Fibroblast of lung (primary cell): ENCODE results near the gene RDH14. TPM values are rescaled to one million over a fixed set of nuclear protein-coding genes. Genes with fewer than 3 reads are reported as not detected.

Experiments used
- DNase-seq, 2 donors: peaks; one replicate each; pipeline versions ENCODE4 v3.0.0 to v3.0.0-alpha.2; 2010; ENCODE audit warnings: low read depth in 2 of 2
- H2AFZ ChIP-seq: 2 replicates; pipeline ENCODE4 v1.5.1; 2012; ENCODE audit warnings: low read length, control low read depth, inconsistent platforms
- H3K27ac ChIP-seq: 2 replicates; pipeline ENCODE4 v1.5.1; 2011; ENCODE audit warnings: low read length, control low read depth; ENCODE audit not compliant: insufficient read depth
- H3K27me3 ChIP-seq: 2 replicates; pipeline ENCODE4 v1.5.1; 2011; ENCODE audit warnings: mild to moderate bottlenecking, low read length; ENCODE audit not compliant: control insufficient read depth, insufficient read depth
- H3K36me3 ChIP-seq: 2 replicates; pipeline ENCODE4 v1.5.1; 2011; ENCODE audit warnings: low read length; ENCODE audit not compliant: control insufficient read depth, insufficient read depth
- H3K4me1 ChIP-seq: 2 replicates; pipeline ENCODE4 v1.5.1; 2011; ENCODE audit warnings: low read length; ENCODE audit not compliant: control insufficient read depth, insufficient read depth; ENCODE audit errors: extremely low read depth
- H3K4me2 ChIP-seq: 2 replicates; pipeline ENCODE4 v1.5.1; 2011; ENCODE audit warnings: low read length, control low read depth; ENCODE audit not compliant: insufficient read depth; ENCODE audit errors: extremely low read depth
- H3K4me3 ChIP-seq, 4 experiments: fragments of 200-600 bp in 1 of 4; sonication (generic) in 1 of 4; replicated peaks in 1 of 4; 2 replicates each; pipeline ENCODE4 v1.5.1; 2011 to 2016; ENCODE audit warnings: low read length in 4 of 4, low read depth in 3 of 4, mild to moderate bottlenecking in 3 of 4, control low read depth in 2 of 4, inconsistent platforms in 1 of 4, mixed read lengths in 1 of 4; ENCODE audit not compliant: insufficient read depth in 1 of 4; ENCODE audit errors: control extremely low read depth in 1 of 4
- H3K79me2 ChIP-seq: 2 replicates; pipeline ENCODE4 v1.5.1; 2012; ENCODE audit warnings: mild to moderate bottlenecking, low read length, inconsistent platforms; ENCODE audit not compliant: control insufficient read depth, insufficient read depth
- H3K9ac ChIP-seq: 2 replicates; pipeline ENCODE4 v1.5.1; 2011; ENCODE audit warnings: mild to moderate bottlenecking, low read length, control low read depth; ENCODE audit not compliant: insufficient read depth
- H3K9me3 ChIP-seq: 2 replicates; pipeline ENCODE4 v1.5.1; 2012; ENCODE audit warnings: low read depth, low read length; ENCODE audit not compliant: control insufficient read depth, insufficient read depth
- H4K20me1 ChIP-seq: 2 replicates; pipeline ENCODE4 v1.5.1; 2011; ENCODE audit warnings: low read length; ENCODE audit not compliant: control insufficient read depth, insufficient read depth; ENCODE audit errors: extremely low read depth
- EZH2 ChIP-seq: IDR thresholded peaks from 2 replicates; pipeline ENCODE4 v1.5.1; 2012; ENCODE audit warnings: low read length, control low read depth, mild to moderate bottlenecking; ENCODE audit errors: missing control alignments
- polyA plus RNA-seq, 2 donors: library from polyadenylated mRNA; depleted of rRNA in 1 of 2; stranded (reverse) in 1 of 2; unstranded in 1 of 2; fragments of >200 nt; gene quantifications; 2 replicates each; pipeline ENCODE4 v1.2.1, GENCODE V29; 2011 to 2012; ENCODE audit warnings: missing spikeins in 1 of 2
- total RNA-seq: library from RNA; depleted of rRNA; stranded (reverse); fragments of >200 nt; gene quantifications from 2 replicates; pipeline ENCODE4 v1.2.1, GENCODE V29; 2014
- TF ChIP-seq, protein P1 (sequence below), 2 donors: IDR thresholded peaks in 1 of 2; conservative IDR thresholded peaks in 1 of 2; 1 replicate in 1 of 2; 2 replicates in 1 of 2; pipeline ENCODE4 v1.5.1; 2011 to 2012; ENCODE audit warnings: low read length in 2 of 2, control low read depth in 1 of 2, inconsistent platforms in 1 of 2, low read depth in 1 of 2, mild to moderate bottlenecking in 1 of 2

RDH14 gene
- total and polyA plus RNA-seq, 2 donors (not counting 1 experiment from before 2014, with no cell fraction given), result 26.6 to 28.6 TPM

- DNase-seq, result no peak
- Histone ChIP-seq H3K4me2 (no peak overlapping the region), H2AFZ (no peak overlapping the region), H3K9me3 (no peaks in the 10 kb centered on the region), H3K36me3 (no peaks in the 10 kb centered on the region), H3K9ac (no peak overlapping the region), H3K27me3 (no peaks in the 10 kb centered on the region), H3K4me3 (no peak overlapping the region), H3K79me2 (no peaks in the 10 kb centered on the region), H4K20me1 (no peaks in the 10 kb centered on the region), H3K27ac (no peak overlapping the region), H3K4me1 (peaks cover 14% of the 10 kb centered on the region)
- no peak for TF ChIP-seq EZH2
- TF ChIP-seq, protein P1, sequence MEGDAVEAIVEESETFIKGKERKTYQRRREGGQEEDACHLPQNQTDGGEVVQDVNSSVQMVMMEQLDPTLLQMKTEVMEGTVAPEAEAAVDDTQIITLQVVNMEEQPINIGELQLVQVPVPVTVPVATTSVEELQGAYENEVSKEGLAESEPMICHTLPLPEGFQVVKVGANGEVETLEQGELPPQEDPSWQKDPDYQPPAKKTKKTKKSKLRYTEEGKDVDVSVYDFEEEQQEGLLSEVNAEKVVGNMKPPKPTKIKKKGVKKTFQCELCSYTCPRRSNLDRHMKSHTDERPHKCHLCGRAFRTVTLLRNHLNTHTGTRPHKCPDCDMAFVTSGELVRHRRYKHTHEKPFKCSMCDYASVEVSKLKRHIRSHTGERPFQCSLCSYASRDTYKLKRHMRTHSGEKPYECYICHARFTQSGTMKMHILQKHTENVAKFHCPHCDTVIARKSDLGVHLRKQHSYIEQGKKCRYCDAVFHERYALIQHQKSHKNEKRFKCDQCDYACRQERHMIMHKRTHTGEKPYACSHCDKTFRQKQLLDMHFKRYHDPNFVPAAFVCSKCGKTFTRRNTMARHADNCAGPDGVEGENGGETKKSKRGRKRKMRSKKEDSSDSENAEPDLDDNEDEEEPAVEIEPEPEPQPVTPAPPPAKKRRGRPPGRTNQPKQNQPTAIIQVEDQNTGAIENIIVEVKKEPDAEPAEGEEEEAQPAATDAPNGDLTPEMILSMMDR (conservative IDR thresholded peaks at IDR 0.05 in 1 of 2, IDR thresholded peaks at IDR 0.05 in 1 of 2; ENCODE audit: low read depth in 1 of 2, low read length in 2 of 2), result no peak
Observed at GRCh38 chr2:18597618-18598017, 37.2 kb upstream of the RDH14 start.

DNA sequence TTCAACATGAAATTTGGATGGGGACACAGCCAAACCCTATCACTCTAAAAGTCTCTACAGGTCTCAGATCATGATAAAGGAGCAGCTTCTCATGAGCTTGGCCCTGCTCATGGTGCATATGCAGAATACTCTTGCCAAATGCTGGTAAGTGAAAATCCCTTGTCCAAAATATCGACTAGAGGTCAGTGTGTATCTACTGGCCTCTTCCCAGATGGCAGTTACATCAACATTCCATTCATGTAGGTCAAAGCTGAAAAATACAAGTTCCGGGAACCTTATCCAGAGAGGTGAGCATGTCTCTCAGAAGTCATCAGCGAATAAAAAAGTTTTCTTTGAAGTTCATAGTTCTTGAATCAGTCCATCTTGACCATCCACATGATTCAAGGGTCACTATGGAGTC, 36.5 kb upstream of the RDH14 start:
- no peak overlapping the region for H3K4me2 ChIP-seq
- H4K20me1 ChIP-seq, result no peaks in the 10 kb centered on the region
- H3K36me3 ChIP-seq, result no peaks in the 10 kb centered on the region
- H3K27ac ChIP-seq, result no peak overlapping the region
- H3K4me1 ChIP-seq, result peaks cover 14% of the 10 kb centered on the region
- H3K9ac ChIP-seq, result no peak overlapping the region
- H3K4me3 ChIP-seq, result no peak overlapping the region
- no peaks in the 10 kb centered on the region for H3K9me3 ChIP-seq
- H3K79me2 ChIP-seq, result no peaks in the 10 kb centered on the region
- H3K27me3 ChIP-seq, result no peaks in the 10 kb centered on the region
- H2AFZ ChIP-seq, result no peak overlapping the region
- TF ChIP-seq, protein P1 (conservative IDR thresholded peaks at IDR 0.05 in 1 of 2, IDR thresholded peaks at IDR 0.05 in 1 of 2; ENCODE audit: low read depth in 1 of 2, low read length in 2 of 2), result no peak
- TF ChIP-seq EZH2, result no peak
- DNase-seq, result no peak

GRCh38 chr2:18593496-18593895, 33.0 kb upstream of the RDH14 start:
- H3K4me2 ChIP-seq, result no peak overlapping the region
- H2AFZ ChIP-seq, result no peak overlapping the region
- no peaks in the 10 kb centered on the region for H4K20me1 ChIP-seq
- no peak overlapping the region for H3K4me3 ChIP-seq
- no peaks in the 10 kb centered on the region for H3K27me3 ChIP-seq
- TF ChIP-seq, protein P1 (conservative IDR thresholded peaks at IDR 0.05 in 1 of 2, IDR thresholded peaks at IDR 0.05 in 1 of 2; ENCODE audit: low read depth in 1 of 2, low read length in 2 of 2), result no peak
- TF ChIP-seq EZH2, result no peak
- DNase-seq, result no peak
- H3K9ac ChIP-seq, result no peak overlapping the region
- no peaks in the 10 kb centered on the region for H3K36me3 ChIP-seq
- no peaks in the 10 kb centered on the region for H3K9me3 ChIP-seq
- no peaks in the 10 kb centered on the region for H3K4me1 ChIP-seq
- H3K79me2 ChIP-seq, result no peaks in the 10 kb centered on the region
- no peak overlapping the region for H3K27ac ChIP-seq
